ENCODE data around the gene UBE2L5. TPM values are rescaled to one million over a fixed set of nuclear protein-coding genes. Genes with fewer than 3 reads are reported as not detected.

UBE2L5 gene
- total and polyA plus RNA-seq, 2 of the 8 experiments (the other 6 are each of a cell fraction or from before 2014, with no cell fraction given), result not detected

- ChIA-PET CTCF (ENCODE audit: partially characterized antibody) (interaction anchor here (1.3 to 5.6 kb wide), 2 partner anchors 9 to 30 kb away, joined by 3 to 42 read pairs; no protein-coding TSS in a partner anchor), POLR2A (ENCODE audit: partially characterized antibody) (no interaction called here)
- Histone ChIP-seq H2AFZ (ENCODE audit: low read length) (no peak overlapping the region), H2AK5ac (ENCODE audit: low read depth, low read length) (no peak overlapping the region), H3K56ac (replicated peaks; ENCODE audit: insufficient read length, low read depth, low read length) (no peak overlapping the region), H3K4me1 (replicated peaks in 1 of 4; ENCODE audit: control insufficient read depth in 3 of 4, insufficient read depth in 4 of 4, low read length in 3 of 4) (peaks cover 0 to 9% (median 5%) of the 10 kb centered on the region in 4 experiments; a peak in 6 of 7 replicates), H3K4me3 (ENCODE audit: extremely low read depth in 1 of 4, insufficient read depth in 2 of 4, low read depth in 3 of 4, low read length in 4 of 4) (no peak overlapping the region), H3K14ac (ENCODE audit: insufficient read length) (no peak overlapping the region), H2BK15ac (ENCODE audit: low read length) (no peak overlapping the region), H3K27ac (ENCODE audit: low read depth, low read length) (no peak overlapping the region), H3K36me3 (ENCODE audit: control insufficient read depth in 2 of 4, insufficient read depth in 4 of 4, low read length in 3 of 4) (no peaks in the 10 kb centered on the region), H3K9ac (replicated peaks in 1 of 4; ENCODE audit: extremely low read depth in 1 of 4, low read depth in 3 of 4, low read length in 3 of 4) (no peak overlapping the region), H3K23me2 (ENCODE audit: low read depth, low read length) (peaks cover 8% of the 10 kb centered on the region), H2BK5ac (ENCODE audit: low read depth, low read length) (no peak overlapping the region), H3K9me3 (ENCODE audit: insufficient read depth in 2 of 2, low read depth in 1 of 2, low read length in 1 of 2) (no peaks in the 10 kb centered on the region), H3K79me2 (ENCODE audit: control insufficient read depth in 1 of 2, insufficient read depth in 2 of 2, low read length in 2 of 2) (no peaks in the 10 kb centered on the region), H3K4me2 (ENCODE audit: insufficient read depth in 1 of 2, low read depth in 2 of 2, low read length in 2 of 2) (no peak overlapping the region), H4K5ac (ENCODE audit: insufficient read length, low read depth, low read length) (no peak overlapping the region), H2BK20ac (ENCODE audit: low read length) (no peak overlapping the region), H3K23ac (ENCODE audit: insufficient read length) (no peak overlapping the region), H3K27me3 (replicated peaks in 1 of 4; ENCODE audit: control insufficient read depth in 3 of 4, extremely low read depth in 1 of 4, insufficient read depth in 3 of 4, low read length in 3 of 4) (no peaks in the 10 kb centered on the region; a peak in 3 of 7 replicates), H3K18ac (ENCODE audit: extremely low read depth, low read length) (no peak overlapping the region), H4K20me1 (replicated peaks in 1 of 2; ENCODE audit: control insufficient read depth in 1 of 2, insufficient read depth in 2 of 2, low read length in 2 of 2) (no peaks in the 10 kb centered on the region), H3K4ac (replicated peaks; ENCODE audit: insufficient read length, low read depth, low read length) (no peak overlapping the region), H4K8ac (ENCODE audit: extremely low read depth, insufficient read depth, low read length) (no peak overlapping the region), H4K91ac (replicated peaks; ENCODE audit: insufficient read length, low read length) (no peak overlapping the region), H2BK120ac (replicated peaks; ENCODE audit: low read depth, low read length) (no peak overlapping the region), H3K79me1 (ENCODE audit: low read depth, low read length) (no peaks in the 10 kb centered on the region; the same call in 1 of the 2 replicates), H2BK12ac (ENCODE audit: low read depth, low read length) (no peak overlapping the region)
- 86% methylated on average over 1 of the region's 1 CpG; no CpG with 5 or more reads in 1 of the 2 experiments for WGBS, 2 experiments (ENCODE audit: extremely low coverage in 1 of 2, insufficient coverage in 1 of 2, insufficient read length in 1 of 2, insufficient replicate concordance in 2 of 2, low coverage in 1 of 2, low lambda C conversion rate in 2 of 2, missing lambda C conversion rate in 1 of 2)
- no peak for FAIRE-seq
- no peak for DNase-seq (ENCODE audit: low read depth in 1 of 2, low spot score in 2 of 2)
- TF ChIP-seq FOSL1 (IDR thresholded peaks at IDR 0.05; ENCODE audit: insufficient read depth, low read depth, low read length), result no peak
- TF ChIP-seq ZNF274 (IDR thresholded peaks at IDR 0.05; ENCODE audit: borderline replicate concordance, extremely low read depth, low read length), result no peak
- TF ChIP-seq, protein P1, sequence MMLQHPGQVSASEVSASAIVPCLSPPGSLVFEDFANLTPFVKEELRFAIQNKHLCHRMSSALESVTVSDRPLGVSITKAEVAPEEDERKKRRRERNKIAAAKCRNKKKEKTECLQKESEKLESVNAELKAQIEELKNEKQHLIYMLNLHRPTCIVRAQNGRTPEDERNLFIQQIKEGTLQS (IDR thresholded peaks at IDR 0.05; ENCODE audit: insufficient read depth, low read depth, low read length), result no peak
- no peak for TF ChIP-seq SP4 (IDR thresholded peaks at IDR 0.05; ENCODE audit: low read length)
- TF ChIP-seq GABPA (IDR thresholded peaks at IDR 0.05; ENCODE audit: borderline replicate concordance, insufficient read depth, low read length), result no peak
- no peak for TF ChIP-seq CHD1 (IDR thresholded peaks at IDR 0.05; ENCODE audit: low read depth, low read length)
- no peak for TF ChIP-seq CTBP2 (IDR thresholded peaks at IDR 0.05; ENCODE audit: borderline replicate concordance, insufficient read depth, insufficient read length, low read length)
- no peak for TF ChIP-seq RXRA (IDR thresholded peaks at IDR 0.05; ENCODE audit: insufficient read depth, low read depth, low read length)
- no peak for TF ChIP-seq NANOG (IDR thresholded peaks at IDR 0.05; ENCODE audit: insufficient read depth, low read depth, low read length, poor library complexity, severe bottlenecking)
- TF ChIP-seq RFX5 (IDR thresholded peaks at IDR 0.05; ENCODE audit: borderline replicate concordance, low read depth, low read length), result no peak
- TF ChIP-seq CBX5 (IDR thresholded peaks at IDR 0.05; ENCODE audit: low read depth, low read length), result no peak
- TF ChIP-seq EZH2 (IDR thresholded peaks at IDR 0.05; ENCODE audit: low read depth, low read length, severe bottlenecking), result no peak
- TF ChIP-seq SIRT6 (IDR thresholded peaks at IDR 0.05; ENCODE audit: low read length), result no peak
- no peak for TF ChIP-seq KDM5A (IDR thresholded peaks at IDR 0.05; ENCODE audit: low read length)
These were observed 5.8 kb upstream of the UBE2L5 start for GRCh38 chr13:30416471-30416870.

All from H1 (cell line).